ENCODE measurements around the gene NCKIPSD.

GRCh38 chr3:48680811-48681540 lies 4.7 kb downstream of the NCKIPSD start:
- TF ChIP-seq, protein P1, sequence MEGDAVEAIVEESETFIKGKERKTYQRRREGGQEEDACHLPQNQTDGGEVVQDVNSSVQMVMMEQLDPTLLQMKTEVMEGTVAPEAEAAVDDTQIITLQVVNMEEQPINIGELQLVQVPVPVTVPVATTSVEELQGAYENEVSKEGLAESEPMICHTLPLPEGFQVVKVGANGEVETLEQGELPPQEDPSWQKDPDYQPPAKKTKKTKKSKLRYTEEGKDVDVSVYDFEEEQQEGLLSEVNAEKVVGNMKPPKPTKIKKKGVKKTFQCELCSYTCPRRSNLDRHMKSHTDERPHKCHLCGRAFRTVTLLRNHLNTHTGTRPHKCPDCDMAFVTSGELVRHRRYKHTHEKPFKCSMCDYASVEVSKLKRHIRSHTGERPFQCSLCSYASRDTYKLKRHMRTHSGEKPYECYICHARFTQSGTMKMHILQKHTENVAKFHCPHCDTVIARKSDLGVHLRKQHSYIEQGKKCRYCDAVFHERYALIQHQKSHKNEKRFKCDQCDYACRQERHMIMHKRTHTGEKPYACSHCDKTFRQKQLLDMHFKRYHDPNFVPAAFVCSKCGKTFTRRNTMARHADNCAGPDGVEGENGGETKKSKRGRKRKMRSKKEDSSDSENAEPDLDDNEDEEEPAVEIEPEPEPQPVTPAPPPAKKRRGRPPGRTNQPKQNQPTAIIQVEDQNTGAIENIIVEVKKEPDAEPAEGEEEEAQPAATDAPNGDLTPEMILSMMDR (IDR thresholded peaks at IDR 0.05; ENCODE audit: extremely low read depth in 1 of 2, insufficient read depth in 1 of 2, low read depth in 1 of 2, low read length in 2 of 2) = no peak
- TF ChIP-seq POLR2AphosphoS5 (IDR thresholded peaks at IDR 0.05; ENCODE audit: insufficient read depth, low read depth, low read length) (no peak), POLR2A (IDR thresholded peaks at IDR 0.05; ENCODE audit: low read depth, low read length) (no peak)

All from endothelial cell of umbilical vein (primary cell).